GM19395 (cell line): ENCODE measurements around the gene AGK.
A peak's percentile ranks its signal among the peaks of the same experiment; 100 is the strongest.

ENCODE experiments used
- ATAC-seq: cut with Tn5 transposase; IDR thresholded peaks from one replicate; pipeline ENCODE4 v1.9.1; 2021; ENCODE audit warnings: mild to moderate bottlenecking, moderate library complexity; ENCODE audit not compliant: unreplicated experiment

AGK gene

DNA sequence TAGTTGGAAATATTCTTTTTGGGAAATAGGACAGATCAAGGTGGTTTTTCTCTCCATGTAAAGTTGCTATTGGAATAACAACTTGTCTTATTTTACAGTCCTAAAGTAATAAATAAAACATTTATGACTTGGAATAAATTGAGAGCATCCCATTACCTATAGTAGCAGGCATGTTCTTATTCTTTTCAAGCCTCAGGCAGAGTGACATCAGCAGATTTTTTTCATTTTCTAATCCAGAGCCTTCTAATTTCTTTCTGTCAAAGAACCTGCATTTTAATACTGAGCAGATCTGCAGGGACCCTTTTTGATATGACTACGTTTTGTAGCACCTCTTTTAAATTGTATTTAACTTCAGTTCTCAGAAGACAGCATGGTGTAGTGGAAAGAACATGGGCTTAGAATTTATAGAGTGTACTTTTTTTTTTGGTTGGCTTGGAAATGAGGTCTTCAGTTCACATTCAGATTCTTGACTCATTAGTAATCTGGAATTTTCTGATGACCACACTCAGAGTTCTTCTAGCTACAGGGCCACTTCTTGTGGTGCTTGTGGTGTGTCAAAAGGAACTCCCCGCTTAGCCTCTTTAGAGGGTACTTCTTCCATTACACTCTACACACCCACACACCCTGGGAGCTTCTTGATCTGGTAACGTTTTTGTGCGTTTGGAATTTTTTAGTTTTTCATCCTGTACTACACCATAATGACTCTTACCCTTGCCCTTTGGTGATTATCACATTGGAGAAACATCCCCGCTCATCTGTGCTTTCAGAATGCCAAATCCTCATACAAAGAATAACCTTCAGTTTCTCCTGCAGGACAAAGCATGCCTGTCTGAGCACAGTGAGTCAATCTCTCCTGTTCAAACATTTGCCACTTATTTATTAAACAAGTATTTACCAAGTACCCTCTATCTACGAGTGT lies 34.6 kb downstream of the AGK start:
- ATAC-seq: peak; percentile 79

DNA sequence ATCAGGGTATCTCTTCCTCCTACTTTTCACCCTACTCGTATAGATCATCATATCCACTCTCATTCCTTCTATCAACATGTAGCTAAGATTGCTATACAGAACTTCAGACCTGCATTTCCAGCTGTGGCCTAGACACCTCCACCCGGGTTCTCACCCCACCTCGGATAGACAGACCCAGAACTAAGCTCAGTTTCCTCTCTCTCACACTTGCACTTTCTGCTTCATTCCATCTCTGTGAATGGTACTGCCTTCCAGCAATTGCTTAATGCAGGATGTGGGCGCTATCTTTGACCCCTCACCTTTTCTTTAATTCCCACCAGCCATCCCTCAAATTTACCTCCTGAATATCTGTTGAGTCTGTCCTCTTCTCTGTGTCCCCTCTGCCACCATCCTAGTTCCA lies 35.7 kb downstream of the AGK start:
- ATAC-seq: no peak

DNA sequence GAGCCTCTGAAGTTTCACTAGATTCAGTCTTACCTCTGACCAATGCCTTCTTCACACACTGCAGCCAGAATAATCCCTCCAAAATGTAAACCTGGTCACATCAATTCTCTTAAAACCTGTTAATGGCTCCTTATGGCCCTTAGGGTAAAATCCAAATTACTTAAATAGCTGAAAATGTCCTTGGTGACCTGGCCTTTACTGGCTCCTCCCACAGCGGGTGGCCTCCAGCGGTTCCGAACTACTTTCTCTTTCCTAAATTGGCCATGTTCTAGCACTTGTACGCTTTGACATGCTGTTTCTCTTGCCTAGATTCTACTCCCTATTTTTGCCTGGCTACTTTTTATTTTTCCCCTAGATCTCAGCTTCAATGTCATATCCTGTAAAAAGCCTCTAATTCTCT lies 36.1 kb downstream of the AGK start:
- no peak for ATAC-seq

DNA sequence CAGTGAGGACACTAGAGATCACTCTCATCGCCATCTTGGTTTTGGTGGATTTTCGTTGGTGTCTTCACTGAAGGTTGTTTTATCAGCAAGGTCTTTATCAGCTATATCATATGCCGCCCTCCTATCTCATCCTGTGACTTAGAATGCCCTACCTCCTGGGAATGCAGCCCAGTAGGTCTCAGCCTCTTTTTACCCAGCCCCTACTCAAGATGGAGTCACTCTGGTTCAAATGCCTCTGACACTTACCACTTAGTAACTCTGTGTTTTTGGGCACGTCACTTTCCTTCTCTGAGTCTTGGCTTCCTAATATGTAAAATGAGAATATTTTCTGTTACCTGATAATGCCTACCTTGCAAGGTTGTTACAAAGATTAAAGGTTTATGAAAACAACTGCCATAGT lies 37.7 kb downstream of the AGK start:
- no peak for ATAC-seq

DNA sequence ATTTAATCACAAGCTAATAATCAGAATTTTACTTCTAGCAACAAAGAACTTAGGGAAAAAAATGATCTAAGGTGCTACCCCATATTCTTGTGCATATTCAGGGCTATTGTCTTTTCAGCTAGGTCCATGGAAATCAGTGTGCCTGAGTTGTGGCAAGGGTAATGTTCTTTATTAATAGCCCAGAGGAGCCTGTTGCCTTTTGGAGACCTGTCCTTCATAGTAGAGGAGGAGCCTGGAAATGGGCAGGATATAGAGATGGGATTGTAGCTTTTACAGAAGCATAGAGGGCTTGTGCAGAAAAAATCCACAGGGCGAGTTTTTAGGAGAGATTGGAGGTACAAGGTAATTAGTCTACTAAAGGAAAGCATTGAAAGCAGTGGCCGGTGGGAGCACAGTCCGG lies 38.9 kb downstream of the AGK start:
- no peak for ATAC-seq

DNA sequence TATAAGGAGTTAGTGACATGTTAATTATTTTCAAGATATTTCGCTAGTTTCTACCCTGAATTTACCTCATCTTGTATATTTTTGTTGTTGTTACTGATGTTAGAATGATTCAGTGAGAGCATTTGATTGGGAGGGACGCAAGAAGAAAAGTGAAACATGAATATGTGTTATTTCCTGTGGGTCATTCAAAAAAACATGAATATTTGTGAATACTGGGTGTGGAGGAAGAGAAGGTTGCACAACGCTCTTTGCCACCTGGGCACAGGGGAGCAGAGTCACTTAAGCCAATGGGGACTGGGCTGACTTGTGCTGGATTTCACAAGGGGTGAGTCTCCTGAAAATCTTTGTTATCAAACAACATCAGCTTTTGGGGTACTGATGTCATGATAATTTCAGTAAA lies 39.5 kb downstream of the AGK start:
- no peak for ATAC-seq

DNA sequence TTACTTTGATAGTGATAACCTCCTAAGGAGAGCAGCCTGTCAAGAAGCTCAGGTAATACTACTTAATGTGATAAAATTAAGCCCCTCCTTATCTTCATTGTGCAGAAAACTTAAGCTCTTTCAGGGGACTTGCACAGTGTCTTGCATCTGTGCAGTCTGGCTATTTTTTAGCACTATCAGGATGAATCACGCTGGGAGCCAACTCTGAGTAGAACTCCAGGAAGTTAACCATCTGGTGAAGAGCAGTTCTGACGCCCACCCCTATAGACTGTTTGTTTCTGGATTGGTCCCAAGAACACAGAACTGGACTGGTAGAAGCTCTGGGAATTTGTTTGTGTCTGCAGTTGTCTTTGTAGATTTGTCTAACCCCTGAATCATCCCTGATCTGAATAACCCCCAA lies 41.9 kb downstream of the AGK start:
- ATAC-seq: no peak

DNA sequence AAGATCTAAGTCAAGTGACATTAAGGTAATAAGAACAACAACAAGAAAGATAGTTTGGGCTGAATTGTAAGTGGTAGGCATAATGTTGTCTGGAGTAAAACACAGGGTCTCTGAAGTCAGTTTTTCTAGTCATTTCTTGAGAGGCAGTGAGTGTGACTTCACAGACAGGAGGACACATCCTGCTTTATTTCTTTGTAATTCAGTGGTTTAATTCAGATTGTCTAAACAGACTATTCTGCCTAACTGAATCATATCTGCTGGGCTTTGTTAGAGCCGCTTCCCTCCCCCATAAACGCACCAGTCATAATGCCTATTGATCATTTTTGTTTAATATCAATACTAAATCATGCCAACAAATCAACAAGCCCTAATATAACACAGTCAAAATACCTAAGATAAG lies 46.8 kb downstream of the AGK start:
- no peak for ATAC-seq

DNA sequence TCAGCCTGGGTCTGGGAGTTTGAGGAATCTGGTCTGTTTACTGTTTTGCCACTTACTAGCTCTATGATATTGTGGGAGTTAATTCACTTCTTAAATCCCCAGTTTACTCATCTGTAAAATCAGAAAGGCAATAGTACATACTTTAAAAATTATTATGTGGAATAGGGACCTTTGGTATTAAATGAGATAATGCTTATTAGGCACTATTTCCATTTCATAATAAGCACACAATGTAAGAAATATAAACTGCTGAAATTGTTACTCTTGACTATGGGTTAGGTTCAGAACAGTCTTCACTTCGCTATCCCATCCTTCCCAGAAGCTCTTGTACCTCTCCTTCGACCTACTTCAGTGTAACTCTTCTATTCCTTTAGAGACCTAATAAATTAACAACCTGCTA lies 47.2 kb downstream of the AGK start:
- no peak for ATAC-seq

DNA sequence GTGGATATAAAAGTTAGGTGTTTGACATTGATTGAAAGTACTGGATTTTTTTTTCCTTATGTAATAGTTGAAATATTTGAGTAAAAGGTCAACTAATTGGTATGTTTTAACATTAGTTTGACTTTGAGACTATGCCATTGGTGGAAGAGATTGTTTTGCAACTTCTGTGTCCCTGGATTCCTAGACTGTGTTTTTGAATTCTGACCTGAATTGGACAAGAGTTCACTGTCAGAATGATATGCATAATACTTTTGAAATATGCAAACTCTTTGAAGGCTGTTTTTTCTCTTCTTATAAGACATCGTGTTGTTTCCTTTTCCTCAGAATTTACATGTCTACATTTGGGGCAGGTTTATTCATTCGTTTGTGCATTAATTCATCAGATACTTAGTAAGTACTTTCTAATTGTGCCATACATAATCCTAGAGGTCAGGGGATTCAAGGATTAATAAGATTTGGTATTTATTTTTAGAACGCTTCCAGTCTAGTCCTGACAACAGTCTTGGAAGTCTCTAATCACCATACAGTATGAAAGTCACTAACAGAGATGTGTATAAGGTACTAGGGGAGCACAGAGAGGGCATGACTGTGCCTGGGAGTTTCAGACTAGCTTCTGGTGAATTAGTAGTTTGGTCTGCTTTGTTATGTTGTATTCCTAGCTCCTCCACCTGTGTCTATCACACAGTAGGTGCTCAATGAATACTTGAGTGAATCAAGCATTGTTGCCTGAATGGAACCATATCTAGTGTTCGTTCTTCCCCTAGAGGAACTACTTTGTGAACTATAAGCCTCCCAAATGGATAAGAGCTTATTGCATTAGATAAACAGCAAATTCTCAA lies 49.2 kb downstream of the AGK start:
- ATAC-seq: no peak

DNA sequence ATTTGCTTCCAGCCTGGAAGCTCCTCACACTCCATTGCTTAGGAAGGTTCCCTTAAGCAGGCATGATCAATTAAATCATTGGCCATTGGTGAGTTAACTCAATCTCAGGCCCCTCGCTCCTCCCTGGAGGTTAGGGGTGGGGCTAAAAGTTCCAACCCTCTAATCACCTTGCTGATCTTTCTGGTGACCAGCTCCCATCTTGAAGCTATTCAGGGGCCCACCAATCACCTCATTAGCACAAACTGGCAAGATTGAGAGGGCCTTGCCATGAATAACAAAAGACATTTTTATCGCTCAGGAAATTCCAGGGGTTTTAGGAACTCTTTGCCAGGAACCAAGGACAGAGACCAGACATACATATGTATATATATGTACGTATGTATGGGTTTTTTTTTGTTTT lies 58.4 kb downstream of the AGK start:
- ATAC-seq: no peak

DNA sequence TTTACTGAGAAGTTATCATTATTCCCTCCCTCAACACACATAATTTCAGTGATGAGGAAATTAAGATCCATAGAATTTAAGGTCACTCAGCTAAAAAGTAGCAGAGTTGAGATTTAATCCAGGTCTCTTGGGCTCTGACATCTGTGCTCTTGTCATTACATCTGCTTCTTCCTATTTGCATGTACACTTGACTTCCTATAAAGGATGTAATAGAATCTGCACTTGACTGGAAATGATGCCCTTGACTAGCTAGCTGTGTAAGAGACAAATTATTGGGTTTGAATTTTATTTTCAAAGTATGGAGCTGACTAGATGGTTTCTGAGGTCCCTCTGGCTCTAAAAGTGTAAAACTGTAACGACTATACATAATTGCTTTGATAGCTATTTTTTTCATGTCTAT lies 59.5 kb downstream of the AGK start:
- ATAC-seq: no peak

DNA sequence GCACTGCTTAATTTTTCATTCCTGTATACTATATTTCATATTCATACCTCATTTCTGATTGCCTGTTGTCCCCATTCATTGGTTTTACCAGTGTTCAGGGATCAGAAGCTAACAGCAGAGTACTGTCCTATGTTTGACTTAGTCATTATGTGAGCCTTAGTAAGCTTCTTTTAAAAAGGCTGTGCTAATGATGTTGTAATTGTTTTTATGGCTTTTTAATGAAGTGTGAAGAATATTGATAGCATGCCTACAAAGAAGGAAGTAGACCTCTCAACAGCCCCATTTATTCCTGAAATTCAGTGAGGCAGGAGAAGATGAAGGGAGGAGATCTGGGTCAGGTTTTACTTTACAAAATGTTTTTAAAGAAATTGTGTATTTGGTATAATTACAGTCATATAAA lies 61.7 kb downstream of the AGK start:
- ATAC-seq: no peak

DNA sequence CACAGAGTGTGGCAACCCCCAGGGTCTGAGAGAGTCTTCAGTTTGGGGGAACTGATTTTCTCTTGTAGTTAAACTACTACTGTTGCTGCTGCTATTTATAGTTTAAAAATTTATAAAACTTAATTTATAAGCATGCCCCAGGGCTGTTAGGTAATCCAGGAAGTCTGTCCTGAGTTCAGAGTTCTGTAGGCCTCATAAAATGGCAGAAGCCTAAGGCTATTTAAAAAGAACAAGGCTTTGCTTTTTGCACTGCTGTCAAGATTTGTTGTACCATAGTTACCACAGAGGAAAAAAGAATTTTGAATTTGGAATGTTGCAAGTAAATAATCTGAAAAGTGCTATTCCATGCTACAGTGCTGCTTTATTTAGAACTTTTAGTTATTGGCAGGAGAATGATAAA lies 66.1 kb downstream of the AGK start:
- ATAC-seq: no peak

DNA sequence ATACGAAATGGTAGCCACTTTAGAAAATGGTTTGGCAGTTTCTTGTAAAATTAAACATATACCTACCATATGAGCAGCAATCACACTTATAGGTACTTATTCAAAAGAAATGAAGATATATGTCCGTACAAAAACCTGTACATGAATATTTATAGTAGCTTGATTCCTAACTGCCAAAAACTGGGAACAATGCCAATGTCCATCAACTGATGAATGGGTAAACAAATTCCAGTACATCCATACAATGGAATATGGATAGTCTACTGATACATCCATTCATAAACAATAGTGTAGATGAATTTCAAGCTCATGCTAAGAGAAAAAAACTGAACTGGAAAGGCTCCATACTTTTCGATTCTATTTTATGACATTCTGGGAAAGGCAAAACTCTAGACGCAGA lies 68.5 kb downstream of the AGK start:
- ATAC-seq: no peak

DNA sequence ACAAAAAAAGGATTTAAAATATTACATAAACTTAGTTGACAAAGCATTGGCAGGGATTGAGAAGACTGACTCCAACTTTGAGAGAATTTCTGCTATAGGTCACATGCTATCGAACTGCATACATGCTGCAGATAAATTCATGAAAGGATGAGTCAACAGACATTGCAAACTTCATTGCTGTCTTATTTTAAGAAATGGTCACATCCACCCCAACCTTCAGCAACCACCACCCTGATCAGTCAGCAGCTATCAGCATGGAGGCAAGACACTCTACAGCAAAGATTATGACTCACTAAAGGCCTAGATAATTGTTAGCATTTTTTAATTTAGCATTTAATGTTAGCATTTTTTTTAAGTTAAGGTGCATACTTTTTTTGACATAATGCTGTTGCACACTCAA lies 73.6 kb downstream of the AGK start:
- no peak for ATAC-seq

DNA sequence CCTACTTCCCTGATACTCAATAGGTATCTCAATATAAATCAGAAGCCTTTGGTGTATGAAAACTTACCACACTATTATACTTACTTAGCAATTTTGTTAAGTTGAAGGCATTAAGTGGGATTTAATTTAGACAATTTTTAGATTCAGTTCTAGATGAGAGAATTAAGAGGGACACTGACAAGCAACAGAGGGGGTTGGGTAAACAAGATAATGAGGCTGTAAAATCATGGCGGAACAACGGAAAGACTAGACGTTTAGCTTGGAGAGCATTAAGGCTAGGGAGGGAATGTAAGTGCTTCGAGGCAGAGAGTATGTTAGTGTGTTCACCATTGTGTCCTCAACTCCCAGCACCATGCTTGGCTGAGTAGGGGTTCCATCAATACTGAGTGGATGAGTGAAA lies 79.4 kb downstream of the AGK start:
- ATAC-seq: no peak

DNA sequence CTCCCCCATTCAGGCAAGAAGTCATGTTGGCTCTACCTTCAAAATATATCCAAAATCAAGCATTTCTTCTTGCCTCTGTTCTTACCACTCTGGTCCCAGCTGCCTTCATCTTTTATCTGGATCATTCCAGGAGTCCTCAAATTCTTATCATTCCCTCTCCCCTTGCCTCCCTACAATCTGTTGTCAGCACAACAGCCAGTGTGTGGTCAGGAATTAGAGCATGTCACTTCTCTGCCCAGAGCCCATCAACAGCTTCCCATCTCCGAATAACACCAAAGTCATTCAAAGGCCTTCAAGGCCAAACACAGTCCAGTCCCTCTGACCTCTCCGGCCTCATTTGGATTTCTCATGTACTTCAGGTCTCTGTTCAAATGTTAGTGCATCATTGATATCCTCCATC lies 80.3 kb downstream of the AGK start:
- no peak for ATAC-seq

DNA sequence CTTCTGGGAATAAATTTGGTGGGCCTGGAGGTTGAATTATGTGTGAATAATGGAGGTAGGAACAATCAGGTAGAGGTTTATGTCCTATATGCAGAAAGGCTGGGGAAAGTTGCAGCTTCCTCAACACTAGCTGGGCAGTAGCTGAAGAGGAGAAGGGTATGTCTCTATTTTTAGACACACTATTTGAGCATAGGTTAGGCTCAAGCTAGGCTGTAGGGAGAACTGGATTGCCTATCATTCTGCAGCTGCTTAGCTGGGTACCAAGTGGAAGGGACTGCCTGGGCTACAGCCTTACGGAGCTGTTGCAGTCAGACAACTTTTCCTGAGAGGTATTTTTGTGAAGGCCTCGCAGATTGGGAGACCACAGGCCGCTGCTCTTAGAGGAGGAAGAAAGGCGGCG lies 82.9 kb downstream of the AGK start:
- ATAC-seq: no peak

DNA sequence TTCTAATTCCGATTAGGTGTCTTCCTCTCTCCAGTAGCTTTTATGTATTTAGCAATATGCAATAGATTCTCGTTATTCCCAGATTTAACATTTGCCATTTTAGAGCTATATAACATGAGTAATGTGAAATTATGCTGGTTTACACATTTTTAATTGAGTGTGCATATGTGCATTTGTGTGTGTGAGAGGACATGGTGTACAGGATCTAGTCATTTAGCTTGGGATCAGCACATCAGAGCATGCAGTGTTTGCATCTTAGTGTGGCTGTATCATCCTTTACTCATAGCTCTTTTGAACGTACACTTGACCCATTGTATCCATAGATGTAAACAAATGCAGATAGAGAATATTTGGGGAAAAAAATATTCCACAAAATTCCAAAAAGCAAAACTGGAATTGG lies 84.8 kb downstream of the AGK start:
- ATAC-seq: no peak

DNA sequence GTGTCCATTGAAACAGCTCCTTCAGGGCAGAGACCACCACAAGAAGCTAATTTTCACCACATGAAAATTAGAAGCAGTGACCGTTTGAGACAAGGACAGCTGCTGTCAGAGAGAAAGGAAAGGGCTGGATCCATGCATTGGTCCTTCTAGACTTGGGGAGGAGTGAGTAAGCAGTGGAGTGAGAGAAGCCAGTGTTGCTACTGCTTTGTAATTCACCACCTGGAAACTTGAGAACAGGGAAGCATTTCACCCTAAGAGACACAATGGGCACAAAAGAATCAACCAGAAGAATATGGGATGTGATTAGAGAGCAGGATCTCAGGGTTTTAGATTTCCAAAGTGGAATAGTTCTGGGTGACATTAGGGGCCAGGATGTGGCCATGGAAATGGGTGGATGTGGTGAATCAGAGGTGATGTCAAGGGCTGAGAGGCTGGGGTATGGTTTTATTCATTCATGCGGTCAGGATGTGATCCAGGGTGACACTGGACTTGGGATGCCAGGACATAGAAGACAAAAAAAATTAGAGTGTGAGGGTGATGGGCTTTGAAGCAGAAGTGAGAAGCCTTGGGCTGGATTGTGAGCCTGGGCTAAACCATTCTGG lies 89.1 kb downstream of the AGK start:
- ATAC-seq: no peak

DNA sequence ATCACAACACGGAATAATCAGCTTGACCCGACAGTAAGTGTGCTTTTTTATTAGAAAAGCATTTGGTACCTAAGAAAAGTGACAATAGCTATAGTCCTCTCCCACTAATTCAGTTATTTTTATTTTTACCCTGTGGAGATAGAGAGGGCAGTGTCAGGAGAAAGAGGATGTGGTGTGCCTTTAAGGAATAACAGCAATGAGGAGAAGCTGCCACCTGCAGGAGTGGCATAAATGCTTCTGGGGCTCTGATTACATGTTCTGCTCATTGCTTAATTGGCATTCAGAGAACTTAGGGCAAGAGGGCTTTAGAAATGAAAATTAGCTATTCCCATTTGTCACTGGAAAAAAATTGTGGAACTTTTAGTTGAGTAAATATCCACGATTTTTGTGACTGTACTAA lies 90.7 kb downstream of the AGK start:
- ATAC-seq: no peak
